Measurements from ENCODE around the gene ATP9B. TPM values are rescaled to one million over a fixed set of nuclear protein-coding genes. Genes with fewer than 3 reads are reported as not detected.

ATP9B gene
- total RNA-seq, 1 experiment from 2014 or later = 20.9 TPM

GRCh38 chr18:79413025-79413424 is 343.8 kb downstream of the ATP9B start:
- Histone ChIP-seq H3K27me3 (ENCODE audit: insufficient read depth, low read length) (no peaks in the 10 kb centered on the region), H2AK5ac (ENCODE audit: insufficient read length, low read length) (no peak overlapping the region), H4K20me1 (ENCODE audit: control insufficient read depth, insufficient read depth, insufficient read length) (no peaks in the 10 kb centered on the region), H2BK12ac (ENCODE audit: insufficient read length, low read depth, low read length) (no peak overlapping the region), H4K8ac (replicated peaks; ENCODE audit: insufficient read length, low read depth, low read length) (no peak overlapping the region), H3T11ph (ENCODE audit: low read length) (no peak overlapping the region), H3K56ac (ENCODE audit: insufficient read length, low read depth, low read length) (no peak overlapping the region), H3K9me3 (ENCODE audit: control insufficient read depth, low read depth, low read length) (no peaks in the 10 kb centered on the region), H3K4me2 (ENCODE audit: insufficient read depth, insufficient read length, low read length) (no peak overlapping the region), H3K79me2 (ENCODE audit: insufficient read depth, low read length) (no peaks in the 10 kb centered on the region), H3K4ac (ENCODE audit: low read depth, low read length) (no peak overlapping the region), H3K23ac (ENCODE audit: insufficient read length, low read depth, low read length) (no peak overlapping the region), H3K18ac (ENCODE audit: insufficient read length, low read depth, low read length) (no peak overlapping the region), H3K27ac (ENCODE audit: insufficient read length, low read depth, low read length) (no peak overlapping the region), H2BK15ac (ENCODE audit: low read depth, low read length) (no peak overlapping the region), H3K23me2 (ENCODE audit: insufficient read length, low read depth, low read length, poor library complexity, severe bottlenecking) (no peaks in the 10 kb centered on the region), H4K91ac (ENCODE audit: insufficient read length, low read depth, low read length) (no peak overlapping the region), H3K9ac (ENCODE audit: extremely low read depth, insufficient read length, low read length) (no peak overlapping the region), H3K14ac (ENCODE audit: insufficient read depth, low read length) (no peak overlapping the region), H2BK20ac (ENCODE audit: low read depth, low read length, poor library complexity, severe bottlenecking) (no peak overlapping the region), H4K5ac (ENCODE audit: insufficient read length, low read depth, low read length) (no peak overlapping the region), H2AFZ (ENCODE audit: low read length) (no peak overlapping the region), H3K4me1 (ENCODE audit: insufficient read depth, low read length) (no peaks in the 10 kb centered on the region), H2BK120ac (ENCODE audit: low read depth, low read length, poor library complexity, severe bottlenecking) (no peak overlapping the region), H2BK5ac (ENCODE audit: insufficient read length, low read length) (no peak overlapping the region), H3K79me1 (ENCODE audit: insufficient read depth, low read depth, low read length, poor library complexity, severe bottlenecking) (no peaks in the 10 kb centered on the region)
- Mint-ChIP-seq H3K4me1 (peaks cover 3 to 4% of the 10 kb centered on the region in 2 experiments), H3K27me3 (ENCODE audit: low read depth) (peaks cover 2% of the 10 kb centered on the region; the same call in 1 of the 2 replicates), H3K27ac (no peak overlapping the region), H3K9me3 (no peaks in the 10 kb centered on the region), H3K4me3 (no peak overlapping the region), H3K36me3 (ENCODE audit: insufficient read depth in 1 of 3, low read depth in 3 of 3) (peaks cover 0 to 8% (median 0%) of the 10 kb centered on the region in 3 experiments; a peak in 3 of 7 replicates)
- no peak for DNase-seq
- TF ChIP-seq CTCF (conservative IDR thresholded peaks at IDR 0.05) = no peak
- WGBS (ENCODE audit: extremely low coverage, insufficient read length, low lambda C conversion rate) = no CpG with 5 or more reads among the region's 16 CpGs
